H9 (cell line): ENCODE data around the gene ZBTB20. TPM values are rescaled to one million over a fixed set of nuclear protein-coding genes. Genes with fewer than 3 reads are reported as not detected.

Experiments
- DNase-seq: peaks from one replicate; pipeline ENCODE4 v3.0.0-alpha.2; 2017
- H2AFZ ChIP-seq: one replicate; pipeline ENCODE4 v1.6.1; 2013; ENCODE audit warnings: mild to moderate bottlenecking, low read length, control low read depth, moderate library complexity
- H2AK5ac ChIP-seq: 2 replicates; pipeline ENCODE4 v1.6.1; 2013; ENCODE audit warnings: low read length, control low read depth, mixed read lengths; ENCODE audit not compliant: insufficient read length
- H2BK120ac ChIP-seq: one replicate; pipeline ENCODE4 v1.6.1; 2013; ENCODE audit warnings: low read depth, mild to moderate bottlenecking, low read length, control low read depth, inconsistent platforms; ENCODE audit not compliant: poor library complexity, severe bottlenecking
- H2BK12ac ChIP-seq: 2 replicates; pipeline ENCODE4 v1.6.1; 2013; ENCODE audit warnings: low read length, control low read depth, mixed read lengths, low read depth; ENCODE audit not compliant: insufficient read length
- H2BK15ac ChIP-seq: 2 replicates; pipeline ENCODE4 v1.6.1; 2013; ENCODE audit warnings: low read depth, low read length, control low read depth
- H2BK20ac ChIP-seq: one replicate; pipeline ENCODE4 v1.6.1; 2013; ENCODE audit warnings: low read depth, mild to moderate bottlenecking, low read length, control low read depth, inconsistent platforms; ENCODE audit not compliant: poor library complexity, severe bottlenecking
- H2BK5ac ChIP-seq: 2 replicates; pipeline ENCODE4 v1.6.1; 2013; ENCODE audit warnings: low read length, control low read depth, mixed read lengths; ENCODE audit not compliant: insufficient read length
- H3K14ac ChIP-seq: 2 replicates; pipeline ENCODE4 v1.6.1; 2013; ENCODE audit warnings: low read length, control low read depth; ENCODE audit not compliant: insufficient read depth
- H3K18ac ChIP-seq: 2 replicates; pipeline ENCODE4 v1.6.1; 2013; ENCODE audit warnings: low read depth, mild to moderate bottlenecking, mixed read lengths, low read length, control low read depth; ENCODE audit not compliant: insufficient read length
- H3K23ac ChIP-seq: 2 replicates; pipeline ENCODE4 v1.6.1; 2013; ENCODE audit warnings: low read length, control low read depth, mixed read lengths, low read depth; ENCODE audit not compliant: insufficient read length
- H3K23me2 ChIP-seq: 2 replicates; pipeline ENCODE4 v1.6.1; 2013; ENCODE audit warnings: low read depth, mild to moderate bottlenecking, mixed read lengths, low read length, control low read depth; ENCODE audit not compliant: insufficient read length, poor library complexity, severe bottlenecking
- H3K27ac ChIP-seq: 2 replicates; pipeline ENCODE4 v1.5.1; 2013; ENCODE audit warnings: low read length, control low read depth, mixed read lengths, low read depth; ENCODE audit not compliant: insufficient read length
- H3K27me3 ChIP-seq: 2 replicates; pipeline ENCODE4 v1.6.1; 2013; ENCODE audit warnings: low read length, control low read depth, inconsistent platforms; ENCODE audit not compliant: insufficient read depth
- H3K4ac ChIP-seq: 2 replicates; pipeline ENCODE4 v1.6.1; 2013; ENCODE audit warnings: low read depth, mild to moderate bottlenecking, control low read depth, inconsistent platforms, low read length, moderate library complexity
- H3K4me1 ChIP-seq: 2 replicates; pipeline ENCODE4 v1.6.1; 2013; ENCODE audit warnings: low read length, control low read depth, inconsistent platforms; ENCODE audit not compliant: insufficient read depth
- H3K4me2 ChIP-seq: 2 replicates; pipeline ENCODE4 v1.6.1; 2013; ENCODE audit warnings: low read length, control low read depth, mixed read lengths; ENCODE audit not compliant: insufficient read length, insufficient read depth
- H3K56ac ChIP-seq: 2 replicates; pipeline ENCODE4 v1.6.1; 2013; ENCODE audit warnings: low read depth, mild to moderate bottlenecking, mixed read lengths, low read length, control low read depth; ENCODE audit not compliant: insufficient read length
- H3K79me1 ChIP-seq: 2 replicates; pipeline ENCODE4 v1.6.1; 2013; ENCODE audit warnings: low read depth, mild to moderate bottlenecking, moderate library complexity, low read length, control low read depth, inconsistent platforms; ENCODE audit not compliant: insufficient read depth, poor library complexity, severe bottlenecking
- H3K79me2 ChIP-seq: 2 replicates; pipeline ENCODE4 v1.6.1; 2013; ENCODE audit warnings: low read length, control low read depth, inconsistent platforms; ENCODE audit not compliant: insufficient read depth
- H3K9ac ChIP-seq: 2 replicates; pipeline ENCODE4 v1.6.1; 2013; ENCODE audit warnings: low read length, control low read depth, mixed read lengths; ENCODE audit not compliant: insufficient read length; ENCODE audit errors: extremely low read depth
- H3K9me3 ChIP-seq: one replicate; pipeline ENCODE4 v1.6.1; 2013; ENCODE audit warnings: low read depth, low read length, inconsistent platforms; ENCODE audit not compliant: control insufficient read depth
- H3T11ph ChIP-seq: one replicate; pipeline ENCODE4 v1.6.1; 2013; ENCODE audit warnings: mild to moderate bottlenecking, low read length, control low read depth, inconsistent platforms
- H4K20me1 ChIP-seq: one replicate; pipeline ENCODE4 v1.6.1; 2013; ENCODE audit not compliant: control insufficient read depth, insufficient read length, insufficient read depth
- H4K5ac ChIP-seq: 2 replicates; pipeline ENCODE4 v1.6.1; 2013; ENCODE audit warnings: low read depth, mild to moderate bottlenecking, mixed read lengths, low read length, control low read depth; ENCODE audit not compliant: insufficient read length
- H4K8ac ChIP-seq: replicated peaks from 2 replicates; pipeline ENCODE4 v1.6.1; 2013; ENCODE audit warnings: low read length, control low read depth, mixed read lengths, low read depth; ENCODE audit not compliant: insufficient read length
- H4K91ac ChIP-seq: 2 replicates; pipeline ENCODE4 v1.6.1; 2013; ENCODE audit warnings: low read depth, mild to moderate bottlenecking, moderate library complexity, mixed read lengths, low read length, control low read depth; ENCODE audit not compliant: insufficient read length
- H3K27ac Mint-ChIP-seq, 3 experiments: 2 replicates in 2 of 3; 3 replicates in 1 of 3; pipeline ENCODE4 v1.8.0; 2020 to 2021; ENCODE audit warnings: mixed read lengths in 3 of 3, mild to moderate bottlenecking in 1 of 3, moderate library complexity in 1 of 3
- H3K27me3 Mint-ChIP-seq: 2 replicates; pipeline ENCODE4 v1.8.0; 2021; ENCODE audit warnings: low read depth, mild to moderate bottlenecking, moderate library complexity, mixed read lengths
- H3K36me3 Mint-ChIP-seq, 3 experiments: 2 replicates in 2 of 3; 3 replicates in 1 of 3; pipeline ENCODE4 v1.8.0; 2020 to 2021; ENCODE audit warnings: low read depth in 3 of 3, mixed read lengths in 3 of 3; ENCODE audit not compliant: insufficient read depth in 1 of 3
- H3K4me1 Mint-ChIP-seq, 2 experiments: 2 replicates each; pipeline ENCODE4 v1.8.0; 2020; ENCODE audit warnings: mixed read lengths in 2 of 2
- H3K4me3 Mint-ChIP-seq, 2 experiments: 2 replicates in 1 of 2; 3 replicates in 1 of 2; pipeline ENCODE4 v1.8.0; 2020 to 2021; ENCODE audit warnings: mild to moderate bottlenecking in 2 of 2, mixed read lengths in 2 of 2, moderate library complexity in 1 of 2
- H3K9me3 Mint-ChIP-seq, 2 experiments: 2 replicates in 1 of 2; 3 replicates in 1 of 2; pipeline ENCODE4 v1.8.0; 2020; ENCODE audit warnings: mild to moderate bottlenecking in 2 of 2, mixed read lengths in 2 of 2, moderate library complexity in 1 of 2
- WGBS: extraction: QIAGEN DNeasy Blood & Tissue Kit; methylation state at CpG from one replicate; pipeline ENCODE4 v1.1.7; 2013; ENCODE audit warnings: missing lambda C conversion rate, low lambda C conversion rate, mixed read lengths; ENCODE audit not compliant: insufficient read length; ENCODE audit errors: extremely low coverage; 5-methylcytosine and 5-hydroxymethylcytosine counted together
- total RNA-seq: library from RNA; stranded (reverse); gene quantifications from 2 replicates; pipeline ENCODE4 v1.2.1, GENCODE V29; 2021
- TF ChIP-seq, protein P1 (sequence below): fragments of 200-600 bp; sonication (generic); conservative IDR thresholded peaks from 3 replicates; pipeline ENCODE4 v1.8.0; 2021; ENCODE audit warnings: antibody characterized with exemption, mild to moderate bottlenecking

The ZBTB20 gene
- total RNA-seq, 1 experiment from 2014 or later = 0.70 TPM

DNA sequence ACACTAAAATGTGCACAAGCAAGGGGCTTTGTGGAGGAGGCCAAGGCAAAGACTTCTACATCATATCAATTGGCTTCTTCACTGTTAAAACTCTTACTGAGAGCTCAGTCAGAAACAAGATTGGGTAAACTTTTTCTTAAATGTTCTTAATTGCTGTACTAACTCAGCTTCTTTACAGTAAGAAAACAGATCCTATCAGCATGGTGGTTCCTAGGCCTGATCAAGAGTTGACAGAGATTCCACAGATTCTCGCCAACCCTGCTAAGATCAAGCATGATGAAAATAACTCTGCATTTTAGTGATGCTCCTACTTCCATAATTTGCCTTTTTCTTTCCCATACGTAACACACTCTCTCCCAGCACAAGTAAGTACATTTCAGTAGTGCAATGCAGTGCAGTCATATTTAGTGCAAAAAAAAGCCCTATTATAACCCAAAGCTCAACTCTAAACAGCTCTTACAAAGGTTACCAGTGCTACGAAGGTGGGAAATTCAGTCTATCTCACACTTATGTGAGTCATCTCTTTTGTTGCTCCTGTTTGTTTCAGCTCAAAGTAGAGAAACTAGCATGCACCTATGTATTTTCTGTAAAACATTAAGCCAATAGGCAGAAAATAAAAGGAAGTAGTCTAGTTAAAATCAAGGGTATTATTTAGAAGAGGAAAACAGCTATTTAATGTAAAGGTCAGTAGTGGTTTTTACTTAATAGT, 823.4 kb downstream of the ZBTB20 start:
- no peaks in the 10 kb centered on the region; a peak in 1 of 5 replicates for H3K9me3 Mint-ChIP-seq
- Histone ChIP-seq H3K56ac (no peak overlapping the region), H2BK120ac (no peak overlapping the region), H3K18ac (no peak overlapping the region), H2BK20ac (no peak overlapping the region), H3K9ac (no peak overlapping the region), H3K9me3 (no peaks in the 10 kb centered on the region), H3K4me1 (peaks cover 4% of the 10 kb centered on the region), H3K79me2 (no peaks in the 10 kb centered on the region), H4K91ac (no peak overlapping the region), H3K23me2 (no peaks in the 10 kb centered on the region), H4K20me1 (no peaks in the 10 kb centered on the region), H4K8ac (no peak overlapping the region), H3K27me3 (no peaks in the 10 kb centered on the region), H3K4ac (no peak overlapping the region), H3K79me1 (no peaks in the 10 kb centered on the region), H2AFZ (no peak overlapping the region), H2BK5ac (no peak overlapping the region), H3K27ac (no peak overlapping the region), H4K5ac (no peak overlapping the region), H3T11ph (no peak overlapping the region), H2AK5ac (no peak overlapping the region), H2BK12ac (no peak overlapping the region), H3K23ac (no peak overlapping the region), H3K4me2 (no peak overlapping the region), H3K14ac (no peak overlapping the region), H2BK15ac (no peak overlapping the region)
- H3K36me3 Mint-ChIP-seq = no peaks in the 10 kb centered on the region
- H3K27me3 Mint-ChIP-seq = no peaks in the 10 kb centered on the region
- peaks cover 37 to 38% of the 10 kb centered on the region in 2 experiments for H3K4me1 Mint-ChIP-seq
- H3K4me3 Mint-ChIP-seq = no peak overlapping the region
- no peak for DNase-seq
- TF ChIP-seq, protein P1, sequence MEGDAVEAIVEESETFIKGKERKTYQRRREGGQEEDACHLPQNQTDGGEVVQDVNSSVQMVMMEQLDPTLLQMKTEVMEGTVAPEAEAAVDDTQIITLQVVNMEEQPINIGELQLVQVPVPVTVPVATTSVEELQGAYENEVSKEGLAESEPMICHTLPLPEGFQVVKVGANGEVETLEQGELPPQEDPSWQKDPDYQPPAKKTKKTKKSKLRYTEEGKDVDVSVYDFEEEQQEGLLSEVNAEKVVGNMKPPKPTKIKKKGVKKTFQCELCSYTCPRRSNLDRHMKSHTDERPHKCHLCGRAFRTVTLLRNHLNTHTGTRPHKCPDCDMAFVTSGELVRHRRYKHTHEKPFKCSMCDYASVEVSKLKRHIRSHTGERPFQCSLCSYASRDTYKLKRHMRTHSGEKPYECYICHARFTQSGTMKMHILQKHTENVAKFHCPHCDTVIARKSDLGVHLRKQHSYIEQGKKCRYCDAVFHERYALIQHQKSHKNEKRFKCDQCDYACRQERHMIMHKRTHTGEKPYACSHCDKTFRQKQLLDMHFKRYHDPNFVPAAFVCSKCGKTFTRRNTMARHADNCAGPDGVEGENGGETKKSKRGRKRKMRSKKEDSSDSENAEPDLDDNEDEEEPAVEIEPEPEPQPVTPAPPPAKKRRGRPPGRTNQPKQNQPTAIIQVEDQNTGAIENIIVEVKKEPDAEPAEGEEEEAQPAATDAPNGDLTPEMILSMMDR = no peak
- no peak overlapping the region for H3K27ac Mint-ChIP-seq
- no CpG with 5 or more reads among the region's 3 CpGs for WGBS
